ENCODE measurements around the gene NRXN3. TPM values are rescaled to one million over a fixed set of nuclear protein-coding genes. Genes with fewer than 3 reads are reported as not detected.

NRXN3 gene
- total RNA-seq (2022; extraction: Qiagen RNA extraction; ENCODE audit: low read depth): 0.90 to 1.2 TPM (median 1.1 TPM) in 5 replicates

GRCh38 chr14:78170203-78170602, at the start of gene NRXN3:
Gene NRXN3 (plus strand): TSS chr14:78170373. CDS start chr14:78243094, 72,721 bp downstream.

Data from A549 treated with CpdA at 1 μM for 4 hours (cell line).